Measurements from ENCODE around the gene MYO1D.
"Not testable (repeated sequence)": the region's sequence is repeated elsewhere in the genome, so short reads cannot be mapped to it uniquely, and the experiment has no call there.

MYO1D gene

GRCh38 chr17:32528825-32529224 lies 348.1 kb downstream of the MYO1D start:
- no peak for DNase-seq (ENCODE audit: low spot score)

DNA sequence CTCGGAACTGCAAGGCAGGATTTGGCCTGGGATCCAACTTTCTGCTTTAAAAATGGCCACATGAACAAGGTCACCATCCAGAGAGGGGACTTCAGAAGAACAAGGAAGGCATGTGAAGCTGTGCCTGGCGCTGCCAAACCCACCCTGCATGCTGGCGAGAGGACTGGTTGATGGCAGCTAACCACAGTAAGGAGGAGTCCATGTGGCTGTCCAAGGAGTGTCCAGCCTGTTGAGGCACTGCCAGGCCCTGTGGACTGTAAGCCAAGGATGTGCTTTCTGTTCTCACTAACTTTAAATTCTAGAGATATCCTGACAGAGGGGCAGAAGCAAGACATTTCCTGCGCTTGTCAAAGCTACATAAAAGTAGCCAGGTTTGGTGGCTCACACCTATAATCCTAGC lies 349.8 kb downstream of the MYO1D start:
- DNase-seq (ENCODE audit: low spot score) = no peak

GRCh38 chr17:32525122-32525521 lies 351.8 kb downstream of the MYO1D start:
- no peak for DNase-seq (ENCODE audit: low spot score)

GRCh38 chr17:32524553-32524880 lies 352.4 kb downstream of the MYO1D start:
- not testable (repeated sequence) for DNase-seq (ENCODE audit: low spot score)

DNA sequence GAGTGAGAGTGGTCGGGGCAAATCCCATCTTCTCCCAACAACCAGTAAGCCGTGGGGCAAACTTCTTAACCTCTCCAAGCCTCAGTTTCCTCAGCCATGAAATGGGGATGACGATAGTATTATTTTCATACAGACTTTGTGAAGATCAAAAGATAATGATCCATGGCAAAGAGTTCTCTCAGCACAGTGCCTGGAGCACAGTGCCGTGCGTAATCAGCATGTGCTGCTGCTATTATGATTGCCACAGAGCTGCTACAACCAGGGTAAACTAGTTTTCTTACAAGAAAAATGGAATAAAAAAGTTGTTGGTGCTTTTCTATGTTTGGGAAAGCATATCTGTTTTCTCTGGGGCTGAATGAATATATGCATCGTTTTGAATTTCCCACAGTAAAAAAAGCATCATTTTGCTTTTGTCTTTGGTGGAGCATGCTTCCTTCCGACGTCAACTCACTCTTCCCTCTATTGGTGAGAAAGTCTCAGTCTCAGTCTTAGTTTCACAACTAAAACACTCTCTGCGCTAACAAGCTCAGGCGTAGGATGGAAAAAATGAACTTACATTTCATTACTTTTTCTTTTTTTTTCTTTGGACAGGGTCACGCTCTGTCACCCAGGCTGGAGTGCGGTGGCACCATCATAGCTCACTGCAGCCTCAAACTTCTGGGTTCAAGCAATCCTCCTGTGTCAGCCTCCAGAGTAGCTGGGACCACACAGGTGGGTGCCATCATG lies 352.9 kb downstream of the MYO1D start:
- no peak for DNase-seq (ENCODE audit: low spot score)

- DNase-seq (ENCODE audit: low spot score) = no peak
These were observed 353.8 kb downstream of the MYO1D start for GRCh38 chr17:32523017-32523680.

GRCh38 chr17:32520737-32521404 lies 356.1 kb downstream of the MYO1D start:
- DNase-seq (ENCODE audit: low spot score) = no peak

- peak; percentile 49 for DNase-seq (ENCODE audit: low spot score)
These were observed 356.7 kb downstream of the MYO1D start for GRCh38 chr17:32520104-32520701.

GRCh38 chr17:32519228-32520103 lies 357.5 kb downstream of the MYO1D start:
- no peak for DNase-seq (ENCODE audit: low spot score)

GRCh38 chr17:32518646-32519227 lies 358.2 kb downstream of the MYO1D start:
- DNase-seq (ENCODE audit: low spot score) = no peak

DNA sequence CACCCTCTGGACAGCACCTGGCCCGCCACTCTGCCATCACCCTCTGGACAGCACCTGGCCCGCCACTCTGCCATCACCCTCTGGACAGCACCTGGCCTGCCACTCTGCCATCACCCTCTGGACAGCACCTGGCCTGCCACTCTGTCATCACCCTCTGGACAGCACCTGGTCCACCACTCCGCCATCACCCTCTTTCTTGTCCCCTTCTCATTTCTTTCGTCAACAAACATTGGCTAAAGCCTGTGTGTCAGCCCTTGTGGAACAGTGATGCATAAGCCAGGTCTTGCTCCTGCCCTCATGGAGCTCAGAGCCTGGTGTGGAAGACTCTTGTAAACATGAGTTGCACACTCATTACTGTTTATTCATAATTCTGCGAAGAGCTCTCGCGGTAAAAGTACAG lies 358.9 kb downstream of the MYO1D start:
- no peak for DNase-seq (ENCODE audit: low spot score)

DNA sequence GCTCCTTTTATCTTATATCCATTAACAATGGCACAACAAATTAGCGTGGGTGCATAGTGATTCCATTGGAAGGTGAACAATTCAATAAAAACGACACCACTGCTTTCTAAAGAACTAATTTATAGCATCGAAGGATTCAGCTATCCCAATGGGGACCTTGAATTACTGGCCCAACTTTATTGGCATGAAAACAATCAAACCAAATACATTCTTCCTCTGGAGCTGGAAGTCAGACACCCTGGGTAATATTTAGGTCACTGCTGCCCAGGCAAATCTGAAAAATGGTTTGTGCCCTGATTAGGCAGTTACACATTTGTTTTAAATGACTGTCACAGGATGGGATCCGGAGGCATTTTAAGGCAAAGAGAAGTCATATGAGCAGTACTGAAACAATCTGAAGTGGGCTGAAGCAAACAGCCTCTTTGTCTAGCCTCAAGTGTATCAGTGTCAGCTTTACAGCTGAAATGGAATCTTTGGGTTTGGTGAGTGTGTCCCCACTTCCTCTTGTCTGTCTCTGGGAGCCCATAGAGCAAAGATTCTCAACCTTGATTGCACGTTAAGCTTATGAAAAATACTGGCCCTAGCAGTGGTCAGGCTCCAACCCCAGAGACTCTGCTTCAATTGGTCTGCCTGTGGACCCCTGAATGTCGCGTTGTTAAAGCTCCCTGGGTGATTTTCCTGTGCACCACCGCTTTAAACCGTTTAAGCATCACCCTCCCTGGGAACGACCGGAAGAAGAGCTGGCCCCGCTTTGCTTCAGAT lies 359.8 kb downstream of the MYO1D start:
- no peak for DNase-seq (ENCODE audit: low spot score)

GRCh38 chr17:32516450-32516849 lies 360.5 kb downstream of the MYO1D start:
- DNase-seq (ENCODE audit: low spot score) = no peak

- no peak for DNase-seq (ENCODE audit: low spot score)
These were observed 361.1 kb downstream of the MYO1D start for GRCh38 chr17:32515677-32516383.

DNA sequence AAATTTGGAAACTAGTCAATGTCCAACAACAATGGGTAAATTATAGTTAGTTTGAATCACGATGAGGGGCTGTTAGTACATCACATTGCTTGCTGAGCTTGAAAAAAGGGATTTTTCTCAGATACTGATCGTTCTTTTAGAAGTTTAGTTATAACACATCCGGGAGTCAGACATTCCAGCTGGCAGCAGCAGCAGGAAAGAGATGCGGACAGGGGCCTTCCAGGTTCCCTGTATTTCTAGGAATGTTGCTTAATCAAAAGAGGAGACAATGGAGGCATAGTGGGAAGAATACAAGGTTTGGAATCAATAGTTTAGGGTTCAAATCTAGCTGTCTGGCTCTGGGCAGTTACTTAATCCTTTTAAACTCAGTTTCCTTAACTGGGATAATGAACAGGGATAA lies 362.3 kb downstream of the MYO1D start:
- no peak for DNase-seq (ENCODE audit: low spot score)

GRCh38 chr17:32513579-32513978 lies 363.3 kb downstream of the MYO1D start:
- DNase-seq (ENCODE audit: low spot score) = no peak

DNA sequence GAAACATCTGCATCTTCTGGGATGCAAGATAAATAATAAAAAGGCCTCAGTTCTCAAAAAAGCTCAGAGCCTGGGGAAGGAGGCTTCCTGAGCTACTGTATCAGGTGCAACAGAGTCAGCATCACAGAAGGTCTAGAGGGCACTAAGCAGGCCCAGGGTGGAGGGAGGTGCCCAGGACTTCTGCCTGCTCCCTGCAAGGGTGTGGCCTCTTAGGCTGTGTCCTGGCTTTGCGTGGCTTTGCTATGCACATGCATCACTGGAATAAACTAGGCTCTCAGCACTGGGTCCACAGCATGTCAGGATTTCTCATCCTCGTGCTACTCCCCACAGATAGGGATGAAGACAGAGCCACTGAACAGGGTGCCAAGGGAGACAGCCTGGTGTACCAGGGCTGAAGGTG lies 364.6 kb downstream of the MYO1D start:
- DNase-seq (ENCODE audit: low spot score) = no peak

- DNase-seq (ENCODE audit: low spot score) = no peak
These were observed 366.5 kb downstream of the MYO1D start for GRCh38 chr17:32510466-32510865.

DNA sequence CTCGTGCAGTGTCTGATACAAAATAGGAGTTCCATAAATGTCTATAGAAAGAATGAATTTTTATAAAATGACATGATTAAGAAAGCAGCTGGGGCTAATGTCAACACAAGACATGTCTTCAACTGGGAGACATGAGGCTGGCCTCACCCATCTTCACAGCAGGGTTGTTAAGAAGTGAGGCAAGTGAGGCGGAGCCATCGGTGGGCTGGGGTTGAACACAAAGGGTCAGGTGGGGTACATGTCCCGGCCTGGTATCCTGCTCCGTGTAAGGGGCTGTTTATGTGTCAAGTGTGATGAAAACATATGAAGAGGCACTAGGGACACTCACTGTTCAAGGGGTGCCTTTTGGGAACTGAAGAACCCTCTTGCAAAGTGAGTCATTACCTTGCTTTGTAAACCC lies 368.0 kb downstream of the MYO1D start:
- DNase-seq (ENCODE audit: low spot score) = no peak
